ENCODE results near the gene XRRA1. TPM values are rescaled to one million over a fixed set of nuclear protein-coding genes. Genes with fewer than 3 reads are reported as not detected.
A peak's percentile ranks its signal among the peaks of the same experiment; 100 is the strongest.

XRRA1 gene
- total RNA-seq, 1 donor from 2014 or later: 8.9 TPM

DNA sequence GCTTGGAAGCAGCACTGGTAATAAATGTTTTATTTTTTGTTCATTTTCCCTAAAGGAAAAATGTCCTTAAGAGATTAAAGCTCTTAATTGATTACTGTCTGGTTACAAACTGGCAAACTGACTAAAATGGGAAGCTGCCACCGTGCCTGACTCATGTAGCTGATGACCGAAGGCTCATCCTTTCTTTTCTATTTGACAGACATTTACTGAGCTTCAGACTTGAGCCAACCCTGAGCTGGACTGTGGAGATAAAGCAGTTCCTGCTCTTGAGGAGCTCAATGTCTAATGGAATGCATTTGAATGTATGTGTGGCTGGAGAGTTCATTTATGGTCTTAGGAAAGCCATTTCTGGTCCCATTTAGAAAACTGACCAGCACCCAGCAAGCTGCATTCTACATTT is 108.9 kb downstream of the XRRA1 start:
- Histone ChIP-seq H4K20me1 (ENCODE audit: insufficient read depth, low read length) (peaks cover 5% of the 10 kb centered on the region), H3K4me1 (ENCODE audit: insufficient read depth, low read length) (peaks cover 4% of the 10 kb centered on the region), H3K9ac (ENCODE audit: low read length) (no peak overlapping the region), H3K27ac (ENCODE audit: low read depth, low read length) (no peak overlapping the region), H3K9me3 (ENCODE audit: insufficient read depth, low read depth, low read length) (no peaks in the 10 kb centered on the region), H3K27me3 (ENCODE audit: insufficient read depth, low read length) (no peaks in the 10 kb centered on the region), H2AFZ (ENCODE audit: low read depth, low read length) (no peak overlapping the region), H3K79me2 (ENCODE audit: insufficient read depth, low read length) (no peaks in the 10 kb centered on the region), H3K4me3 (ENCODE audit: insufficient read depth, low read depth, low read length) (no peak overlapping the region), H3K36me3 (ENCODE audit: insufficient read depth, low read length) (peaks cover 38% of the 10 kb centered on the region), H3K4me2 (ENCODE audit: low read length) (peak overlapping the region; percentile 7)
- Mint-ChIP-seq H3K27ac (ENCODE audit: unreplicated experiment) (no peak overlapping the region), H3K27me3 (ENCODE audit: low read depth, unreplicated experiment) (no peaks in the 10 kb centered on the region), H3K9me3 (ENCODE audit: unreplicated experiment) (no peaks in the 10 kb centered on the region), H3K36me3 (ENCODE audit: low read depth, unreplicated experiment) (peaks cover 27% of the 10 kb centered on the region), H3K4me3 (ENCODE audit: unreplicated experiment) (no peak overlapping the region), H3K4me1 (ENCODE audit: low read depth, unreplicated experiment) (peaks cover 23% of the 10 kb centered on the region)
- DNase-seq (ENCODE audit: low read depth) (peak; percentile 19), FAIRE-seq (no peak)
- TF ChIP-seq, protein P1, sequence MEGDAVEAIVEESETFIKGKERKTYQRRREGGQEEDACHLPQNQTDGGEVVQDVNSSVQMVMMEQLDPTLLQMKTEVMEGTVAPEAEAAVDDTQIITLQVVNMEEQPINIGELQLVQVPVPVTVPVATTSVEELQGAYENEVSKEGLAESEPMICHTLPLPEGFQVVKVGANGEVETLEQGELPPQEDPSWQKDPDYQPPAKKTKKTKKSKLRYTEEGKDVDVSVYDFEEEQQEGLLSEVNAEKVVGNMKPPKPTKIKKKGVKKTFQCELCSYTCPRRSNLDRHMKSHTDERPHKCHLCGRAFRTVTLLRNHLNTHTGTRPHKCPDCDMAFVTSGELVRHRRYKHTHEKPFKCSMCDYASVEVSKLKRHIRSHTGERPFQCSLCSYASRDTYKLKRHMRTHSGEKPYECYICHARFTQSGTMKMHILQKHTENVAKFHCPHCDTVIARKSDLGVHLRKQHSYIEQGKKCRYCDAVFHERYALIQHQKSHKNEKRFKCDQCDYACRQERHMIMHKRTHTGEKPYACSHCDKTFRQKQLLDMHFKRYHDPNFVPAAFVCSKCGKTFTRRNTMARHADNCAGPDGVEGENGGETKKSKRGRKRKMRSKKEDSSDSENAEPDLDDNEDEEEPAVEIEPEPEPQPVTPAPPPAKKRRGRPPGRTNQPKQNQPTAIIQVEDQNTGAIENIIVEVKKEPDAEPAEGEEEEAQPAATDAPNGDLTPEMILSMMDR (IDR thresholded peaks at IDR 0.05; ENCODE audit: insufficient read depth, low read depth, low read length): no peak
- no peak for TF ChIP-seq EZH2 (IDR thresholded peaks at IDR 0.05; ENCODE audit: insufficient read depth, low read length)

DNA sequence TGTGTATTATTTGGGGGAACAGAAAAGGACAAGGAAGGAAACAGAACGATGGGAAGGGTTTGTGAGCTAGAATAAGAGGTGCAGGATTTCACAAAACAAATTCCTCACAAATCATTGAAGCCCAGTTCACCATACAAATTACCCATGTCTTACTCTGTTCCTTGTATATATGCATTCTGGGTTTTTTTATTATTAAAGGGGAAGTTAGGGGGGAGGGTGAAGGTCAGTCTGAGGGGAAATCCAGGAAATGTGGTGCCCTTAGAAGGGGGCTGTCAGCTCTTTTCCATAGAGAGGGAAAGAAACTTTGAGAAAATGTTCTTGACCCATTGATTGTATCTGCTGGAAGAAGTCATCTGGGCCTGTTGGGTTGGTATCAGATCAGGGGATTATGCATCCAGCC is 109.4 kb downstream of the XRRA1 start:
- no peaks in the 10 kb centered on the region for H3K27me3 ChIP-seq (ENCODE audit: insufficient read depth, low read length)
- no peaks in the 10 kb centered on the region for H3K9me3 Mint-ChIP-seq (ENCODE audit: unreplicated experiment)
- FAIRE-seq (no peak), DNase-seq (ENCODE audit: low read depth) (no peak)
- H3K4me3 Mint-ChIP-seq (ENCODE audit: unreplicated experiment): no peak overlapping the region
- no peaks in the 10 kb centered on the region for H3K9me3 ChIP-seq (ENCODE audit: insufficient read depth, low read depth, low read length)
- peaks cover 38% of the 10 kb centered on the region for H3K36me3 ChIP-seq (ENCODE audit: insufficient read depth, low read length)
- H3K9ac ChIP-seq (ENCODE audit: low read length): no peak overlapping the region
- TF ChIP-seq EZH2 (IDR thresholded peaks at IDR 0.05; ENCODE audit: insufficient read depth, low read length): no peak
- TF ChIP-seq, protein P1 (IDR thresholded peaks at IDR 0.05; ENCODE audit: insufficient read depth, low read depth, low read length): no peak
- no peaks in the 10 kb centered on the region for H3K79me2 ChIP-seq (ENCODE audit: insufficient read depth, low read length)
- H3K4me1 Mint-ChIP-seq (ENCODE audit: low read depth, unreplicated experiment): peaks cover 23% of the 10 kb centered on the region
- H2AFZ ChIP-seq (ENCODE audit: low read depth, low read length): no peak overlapping the region
- no peak overlapping the region for H3K27ac ChIP-seq (ENCODE audit: low read depth, low read length)
- peaks cover 5% of the 10 kb centered on the region for H4K20me1 ChIP-seq (ENCODE audit: insufficient read depth, low read length)
- H3K27ac Mint-ChIP-seq (ENCODE audit: unreplicated experiment): peak overlapping the region; percentile 26
- H3K4me3 ChIP-seq (ENCODE audit: insufficient read depth, low read depth, low read length): no peak overlapping the region
- no peaks in the 10 kb centered on the region for H3K27me3 Mint-ChIP-seq (ENCODE audit: low read depth, unreplicated experiment)
- H3K36me3 Mint-ChIP-seq (ENCODE audit: low read depth, unreplicated experiment): peaks cover 30% of the 10 kb centered on the region
- no peak overlapping the region for H3K4me2 ChIP-seq (ENCODE audit: low read length)
- H3K4me1 ChIP-seq (ENCODE audit: insufficient read depth, low read length): peaks cover 4% of the 10 kb centered on the region

DNA sequence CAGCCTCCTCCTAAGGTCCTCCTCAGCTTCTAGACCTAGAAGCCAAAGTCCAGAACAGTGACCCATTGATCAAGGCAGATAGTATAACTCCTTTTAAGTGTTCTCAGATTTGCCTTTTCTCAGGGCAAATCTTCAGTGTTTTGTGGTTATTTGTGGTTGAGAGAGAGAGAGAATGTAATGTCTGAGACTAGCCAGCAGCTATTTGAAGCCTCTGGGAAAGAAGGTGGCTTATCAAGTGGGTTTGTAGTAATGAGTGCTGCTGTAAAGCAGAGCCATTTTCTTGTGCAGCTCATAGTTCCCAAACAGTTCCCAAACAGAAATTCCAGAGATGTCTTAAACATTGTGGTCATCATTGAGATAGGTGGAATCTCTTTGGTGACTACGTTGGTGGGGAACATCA is 110.7 kb downstream of the XRRA1 start:
- peaks cover 23% of the 10 kb centered on the region for H3K4me1 Mint-ChIP-seq (ENCODE audit: low read depth, unreplicated experiment)
- peaks cover 38% of the 10 kb centered on the region for H3K36me3 ChIP-seq (ENCODE audit: insufficient read depth, low read length)

More for the DNA sequence above, 110.7 kb downstream of the XRRA1 start:
- FAIRE-seq (no peak), DNase-seq (ENCODE audit: low read depth) (peak; percentile 73)
- Histone ChIP-seq H3K4me2 (ENCODE audit: low read length) (no peak overlapping the region), H3K4me3 (ENCODE audit: insufficient read depth, low read depth, low read length) (no peak overlapping the region), H3K79me2 (ENCODE audit: insufficient read depth, low read length) (no peaks in the 10 kb centered on the region), H2AFZ (ENCODE audit: low read depth, low read length) (no peak overlapping the region), H3K27ac (ENCODE audit: low read depth, low read length) (no peak overlapping the region), H4K20me1 (ENCODE audit: insufficient read depth, low read length) (peaks cover 5% of the 10 kb centered on the region), H3K4me1 (ENCODE audit: insufficient read depth, low read length) (peaks cover 4% of the 10 kb centered on the region), H3K27me3 (ENCODE audit: insufficient read depth, low read length) (no peaks in the 10 kb centered on the region), H3K9ac (ENCODE audit: low read length) (no peak overlapping the region), H3K9me3 (ENCODE audit: insufficient read depth, low read depth, low read length) (no peaks in the 10 kb centered on the region)
- H3K27me3 Mint-ChIP-seq (ENCODE audit: low read depth, unreplicated experiment): no peaks in the 10 kb centered on the region
- H3K27ac Mint-ChIP-seq (ENCODE audit: unreplicated experiment): peak overlapping the region; percentile 13
- no peaks in the 10 kb centered on the region for H3K9me3 Mint-ChIP-seq (ENCODE audit: unreplicated experiment)
- no peak overlapping the region for H3K4me3 Mint-ChIP-seq (ENCODE audit: unreplicated experiment)
- TF ChIP-seq EZH2 (IDR thresholded peaks at IDR 0.05; ENCODE audit: insufficient read depth, low read length): no peak
- TF ChIP-seq, protein P1 (IDR thresholded peaks at IDR 0.05; ENCODE audit: insufficient read depth, low read depth, low read length): no peak
- H3K36me3 Mint-ChIP-seq (ENCODE audit: low read depth, unreplicated experiment): peaks cover 27% of the 10 kb centered on the region

All from astrocyte (in vitro differentiated cells and primary cell).